ENCODE results near the gene GPD1.

The GPD1 gene

DNA sequence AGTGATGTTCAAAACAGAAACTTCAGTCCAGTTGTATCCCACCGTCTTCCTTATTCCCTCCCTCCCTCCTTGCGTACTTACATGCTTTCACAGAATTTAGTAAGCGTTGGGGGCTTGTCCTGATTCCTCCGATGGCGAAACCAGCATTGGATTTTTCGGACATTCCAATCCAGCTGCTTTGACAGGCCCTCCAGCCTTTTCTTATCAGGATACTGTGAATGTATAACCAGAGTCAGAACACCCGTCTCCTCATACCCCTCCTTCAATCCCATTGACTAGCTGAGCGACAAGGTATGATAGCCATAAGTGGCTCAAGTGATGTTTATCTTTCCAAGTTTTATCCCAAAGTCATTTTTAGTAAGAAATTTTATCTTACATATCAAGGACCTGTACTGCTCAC is 39.2 kb downstream of the GPD1 start:
- no peak for TF ChIP-seq TEAD4 (IDR thresholded peaks at IDR 0.05)
- TF ChIP-seq YY1 (IDR thresholded peaks at IDR 0.05; ENCODE audit: low read depth): no peak
- no peak for TF ChIP-seq TAF1 (IDR thresholded peaks at IDR 0.05; ENCODE audit: low read depth)
- TF ChIP-seq ZBTB7A (IDR thresholded peaks at IDR 0.05; ENCODE audit: low read depth): no peak
- no peak for TF ChIP-seq FOXM1 (IDR thresholded peaks at IDR 0.05; ENCODE audit: borderline replicate concordance, low read depth)
- TF ChIP-seq RAD21 (IDR thresholded peaks at IDR 0.05; ENCODE audit: low read depth): no peak
- TF ChIP-seq EP300 (IDR thresholded peaks at IDR 0.05; ENCODE audit: borderline replicate concordance): no peak
- TF ChIP-seq NFIC (IDR thresholded peaks at IDR 0.05): no peak
- TF ChIP-seq CREB1 (IDR thresholded peaks at IDR 0.05; ENCODE audit: low read depth): no peak

DNA sequence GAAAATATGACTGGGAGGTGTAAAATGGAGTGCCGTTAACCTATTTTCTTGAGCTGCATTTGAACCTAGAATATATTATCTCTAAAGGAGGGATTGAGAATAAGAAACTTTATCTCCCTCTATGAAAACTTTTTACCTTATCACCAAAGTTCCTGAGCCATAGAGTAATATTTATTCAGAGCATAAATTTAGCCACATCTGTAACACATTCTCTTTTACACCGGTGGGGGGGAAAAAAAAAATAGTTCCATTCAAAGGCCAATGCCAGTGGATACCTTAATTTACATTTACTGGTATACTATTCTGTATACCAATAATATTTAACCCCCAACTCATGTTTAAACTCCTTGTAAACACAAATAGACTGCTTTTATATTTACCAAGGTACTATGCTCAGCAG is 41.6 kb downstream of the GPD1 start:
- TF ChIP-seq TAF1 (IDR thresholded peaks at IDR 0.05; ENCODE audit: low read depth): no peak
- TF ChIP-seq, protein P1, sequence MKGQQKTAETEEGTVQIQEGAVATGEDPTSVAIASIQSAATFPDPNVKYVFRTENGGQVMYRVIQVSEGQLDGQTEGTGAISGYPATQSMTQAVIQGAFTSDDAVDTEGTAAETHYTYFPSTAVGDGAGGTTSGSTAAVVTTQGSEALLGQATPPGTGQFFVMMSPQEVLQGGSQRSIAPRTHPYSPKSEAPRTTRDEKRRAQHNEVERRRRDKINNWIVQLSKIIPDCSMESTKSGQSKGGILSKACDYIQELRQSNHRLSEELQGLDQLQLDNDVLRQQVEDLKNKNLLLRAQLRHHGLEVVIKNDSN (IDR thresholded peaks at IDR 0.05): no peak
- no peak for TF ChIP-seq FOXM1 (IDR thresholded peaks at IDR 0.05; ENCODE audit: borderline replicate concordance, low read depth)
- TF ChIP-seq CEBPB (IDR thresholded peaks at IDR 0.05): no peak
- no peak for TF ChIP-seq NFIC (IDR thresholded peaks at IDR 0.05)
- TF ChIP-seq RAD21 (IDR thresholded peaks at IDR 0.05; ENCODE audit: low read depth): no peak
- TF ChIP-seq ZBTB7A (IDR thresholded peaks at IDR 0.05; ENCODE audit: low read depth): no peak
- no peak for TF ChIP-seq EGR1 (IDR thresholded peaks at IDR 0.05)
- TF ChIP-seq EP300 (IDR thresholded peaks at IDR 0.05; ENCODE audit: borderline replicate concordance): no peak
- TF ChIP-seq TCF12 (IDR thresholded peaks at IDR 0.05; ENCODE audit: low read depth): no peak
- TF ChIP-seq TEAD4 (IDR thresholded peaks at IDR 0.05): no peak
- TF ChIP-seq, protein P2, sequence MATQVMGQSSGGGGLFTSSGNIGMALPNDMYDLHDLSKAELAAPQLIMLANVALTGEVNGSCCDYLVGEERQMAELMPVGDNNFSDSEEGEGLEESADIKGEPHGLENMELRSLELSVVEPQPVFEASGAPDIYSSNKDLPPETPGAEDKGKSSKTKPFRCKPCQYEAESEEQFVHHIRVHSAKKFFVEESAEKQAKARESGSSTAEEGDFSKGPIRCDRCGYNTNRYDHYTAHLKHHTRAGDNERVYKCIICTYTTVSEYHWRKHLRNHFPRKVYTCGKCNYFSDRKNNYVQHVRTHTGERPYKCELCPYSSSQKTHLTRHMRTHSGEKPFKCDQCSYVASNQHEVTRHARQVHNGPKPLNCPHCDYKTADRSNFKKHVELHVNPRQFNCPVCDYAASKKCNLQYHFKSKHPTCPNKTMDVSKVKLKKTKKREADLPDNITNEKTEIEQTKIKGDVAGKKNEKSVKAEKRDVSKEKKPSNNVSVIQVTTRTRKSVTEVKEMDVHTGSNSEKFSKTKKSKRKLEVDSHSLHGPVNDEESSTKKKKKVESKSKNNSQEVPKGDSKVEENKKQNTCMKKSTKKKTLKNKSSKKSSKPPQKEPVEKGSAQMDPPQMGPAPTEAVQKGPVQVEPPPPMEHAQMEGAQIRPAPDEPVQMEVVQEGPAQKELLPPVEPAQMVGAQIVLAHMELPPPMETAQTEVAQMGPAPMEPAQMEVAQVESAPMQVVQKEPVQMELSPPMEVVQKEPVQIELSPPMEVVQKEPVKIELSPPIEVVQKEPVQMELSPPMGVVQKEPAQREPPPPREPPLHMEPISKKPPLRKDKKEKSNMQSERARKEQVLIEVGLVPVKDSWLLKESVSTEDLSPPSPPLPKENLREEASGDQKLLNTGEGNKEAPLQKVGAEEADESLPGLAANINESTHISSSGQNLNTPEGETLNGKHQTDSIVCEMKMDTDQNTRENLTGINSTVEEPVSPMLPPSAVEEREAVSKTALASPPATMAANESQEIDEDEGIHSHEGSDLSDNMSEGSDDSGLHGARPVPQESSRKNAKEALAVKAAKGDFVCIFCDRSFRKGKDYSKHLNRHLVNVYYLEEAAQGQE (IDR thresholded peaks at IDR 0.05; ENCODE audit: low read depth): no peak
- no peak for TF ChIP-seq CREB1 (IDR thresholded peaks at IDR 0.05; ENCODE audit: low read depth)
- TF ChIP-seq, protein P3, sequence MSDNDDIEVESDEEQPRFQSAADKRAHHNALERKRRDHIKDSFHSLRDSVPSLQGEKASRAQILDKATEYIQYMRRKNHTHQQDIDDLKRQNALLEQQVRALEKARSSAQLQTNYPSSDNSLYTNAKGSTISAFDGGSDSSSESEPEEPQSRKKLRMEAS (IDR thresholded peaks at IDR 0.05): no peak
- TF ChIP-seq YY1 (IDR thresholded peaks at IDR 0.05; ENCODE audit: low read depth): no peak

DNA sequence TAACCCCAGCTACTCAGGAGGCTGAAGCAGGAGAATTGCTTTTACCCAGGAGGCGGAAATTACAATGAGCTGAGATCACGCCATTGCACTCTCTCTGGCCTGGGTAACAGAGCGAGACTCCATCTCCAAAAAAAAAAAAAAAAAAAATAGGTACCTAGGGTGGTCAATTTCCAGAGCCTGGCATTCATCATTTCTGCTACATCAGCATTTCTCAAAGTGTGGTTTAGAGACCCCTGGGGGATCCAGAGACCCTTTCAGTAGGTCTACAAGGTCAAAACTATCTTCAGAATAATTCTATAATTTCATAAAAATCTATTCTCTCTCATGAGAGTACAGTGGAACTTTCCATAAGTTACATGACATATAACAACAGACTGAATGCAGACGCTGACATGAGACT is 43.5 kb downstream of the GPD1 start:
- TF ChIP-seq TAF1 (IDR thresholded peaks at IDR 0.05; ENCODE audit: low read depth) (no peak), NFIC (IDR thresholded peaks at IDR 0.05) (no peak), ZBTB7A (IDR thresholded peaks at IDR 0.05; ENCODE audit: low read depth) (no peak), CEBPB (IDR thresholded peaks at IDR 0.05) (no peak), EGR1 (IDR thresholded peaks at IDR 0.05) (no peak), YY1 (IDR thresholded peaks at IDR 0.05; ENCODE audit: low read depth) (no peak), CREB1 (IDR thresholded peaks at IDR 0.05; ENCODE audit: low read depth) (no peak), TEAD4 (IDR thresholded peaks at IDR 0.05) (no peak), EP300 (IDR thresholded peaks at IDR 0.05; ENCODE audit: borderline replicate concordance) (no peak)
- TF ChIP-seq, protein P2 (IDR thresholded peaks at IDR 0.05; ENCODE audit: low read depth): no peak

DNA sequence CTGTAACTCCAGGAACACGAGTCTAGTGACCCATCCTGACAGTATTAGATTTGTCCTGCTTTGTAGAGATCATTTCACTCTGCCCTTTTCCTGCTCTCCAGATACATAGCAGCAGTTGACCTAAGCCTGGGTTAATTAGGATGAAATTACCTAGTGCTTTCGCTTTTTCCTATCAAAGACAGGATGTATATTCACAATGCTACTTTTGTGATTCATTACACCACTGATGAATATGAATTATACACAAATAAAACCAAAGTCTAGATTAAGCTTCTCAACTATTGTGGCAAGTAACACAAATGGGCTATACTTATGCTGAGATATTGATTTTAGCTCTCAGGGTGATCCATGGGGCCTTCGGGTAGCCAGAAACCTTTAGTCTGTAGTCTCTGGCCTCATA is 45.5 kb downstream of the GPD1 start:
- TF ChIP-seq CEBPB (IDR thresholded peaks at IDR 0.05) (no peak), ZBTB7A (IDR thresholded peaks at IDR 0.05; ENCODE audit: low read depth) (no peak), FOXM1 (IDR thresholded peaks at IDR 0.05; ENCODE audit: borderline replicate concordance, low read depth) (no peak), EP300 (IDR thresholded peaks at IDR 0.05; ENCODE audit: borderline replicate concordance) (no peak), EGR1 (IDR thresholded peaks at IDR 0.05) (no peak), NFIC (IDR thresholded peaks at IDR 0.05) (no peak), RAD21 (IDR thresholded peaks at IDR 0.05; ENCODE audit: low read depth) (no peak), CREB1 (IDR thresholded peaks at IDR 0.05; ENCODE audit: low read depth) (no peak), TEAD4 (IDR thresholded peaks at IDR 0.05) (no peak), YY1 (IDR thresholded peaks at IDR 0.05; ENCODE audit: low read depth) (no peak), TCF12 (IDR thresholded peaks at IDR 0.05; ENCODE audit: low read depth) (no peak), TAF1 (IDR thresholded peaks at IDR 0.05; ENCODE audit: low read depth) (no peak)
- TF ChIP-seq, protein P1 (IDR thresholded peaks at IDR 0.05): no peak
- TF ChIP-seq, protein P2 (IDR thresholded peaks at IDR 0.05; ENCODE audit: low read depth): no peak
- TF ChIP-seq, protein P3 (IDR thresholded peaks at IDR 0.05): no peak
